Right lobe of liver (tissue), 6 donors: ENCODE data around the gene PARL. TPM values are rescaled to one million over a fixed set of nuclear protein-coding genes. Genes with fewer than 3 reads are reported as not detected.

ENCODE experiments used
- ATAC-seq, 4 donors: fragments of 200-7000 bp; cut with Tn5 transposase; one replicate each; pipeline ENCODE4 v1.9.1; 2020; ENCODE audit warnings: mild to moderate bottlenecking in 4 of 4, moderate library complexity in 4 of 4
- DNase-seq, 3 donors: peaks; one replicate each; pipeline ENCODE4 v3.0.0-alpha.2; 2020
- H3K27ac ChIP-seq, 3 donors: fragments of 200-600 bp; one replicate each; pipeline ENCODE4 v1.8.0; 2022
- H3K27me3 ChIP-seq, 2 donors: fragments of 200-600 bp; one replicate each; pipeline ENCODE4 v1.8.0; 2022
- H3K36me3 ChIP-seq, 4 donors: fragments of 200-600 bp; sonication (generic) in 1 of 4; one replicate each; pipeline versions ENCODE4 v1.5.1 to v1.8.0; 2017 to 2022; ENCODE audit warnings: control low read depth in 1 of 4
- H3K4me1 ChIP-seq, 4 donors: fragments of 200-600 bp; sonication (generic) in 1 of 4; one replicate each; pipeline versions ENCODE4 v1.5.1 to v1.8.0; 2017 to 2022; ENCODE audit warnings: control low read depth in 1 of 4
- H3K4me3 ChIP-seq, 3 donors: fragments of 200-600 bp; one replicate each; pipeline ENCODE4 v1.8.0; 2022
- H3K9me3 ChIP-seq, 4 donors: fragments of 200-600 bp; sonication (generic) in 1 of 4; one replicate each; pipeline versions ENCODE4 v1.5.1 to v1.8.0; 2017 to 2022; ENCODE audit warnings: control low read depth in 1 of 4
- POLR2A ChIP-seq: fragments of 450-650 bp; IDR thresholded peaks from one replicate; pipeline ENCODE4 v1.6.1; 2017; ENCODE audit warnings: antibody characterized with exemption, mild to moderate bottlenecking
- WGBS: methylation state at CpG from one replicate; pipeline ENCODE4 v1.1.6; 2018; ENCODE audit warnings: low coverage, low lambda C conversion rate; ENCODE audit not compliant: insufficient coverage; ENCODE audit errors: missing lambda C conversion rate; 5-methylcytosine and 5-hydroxymethylcytosine counted together
- intact Hi-C, 2 donors: fragments of 100-400 bp; cut with DNase I; formaldehyde crosslinking; loops; one replicate each; pipeline versions ENCODE4 v1.11.2 to v1.14.1; 2022
- total RNA-seq, 6 experiments: library from RNA; depleted of rRNA in 2 of 6; stranded (reverse); fragments of >200 nt in 2 of 6; fragmentation: NEBNext Ultra II Directional in 3 of 6; extraction: Animal tissue kit (Norgen Biotek cat#: 25700) in 3 of 6; gene quantifications; one replicate each; pipeline versions ENCODE4 v1.1.0 to v1.2.4, GENCODE V29; 2016 to 2023
- TF ChIP-seq, protein P1 (sequence below), 4 donors: fragments of 200-600 bp in 3 of 4; fragments of 450-650 bp in 1 of 4; IDR thresholded peaks; one replicate each; pipeline versions ENCODE4 v1.5.1 to v1.8.0; 2016 to 2022; ENCODE audit warnings: antibody characterized with exemption in 4 of 4, mild to moderate bottlenecking in 2 of 4
- donor health status: DM: no; HTN: yes; CAD: no.
- donor health status: DM: no; HTN: no; CAD: no.
- donor health status: DM: no; HTN: no; CAD: no.
- donor health status: DM: no; HTN: yes; CAD: no.
- donor health status: DM: no; HTN: yes; CAD: no.

PARL gene
- total RNA-seq, 6 experiments from 2014 or later: 23.7 to 29.0 (median 26.2) TPM

GRCh38 chr3:183824761-183825455 is 59.8 kb downstream of the PARL start:
- no CpG with 5 or more reads among the region's 88 CpGs for WGBS
- H3K27me3 ChIP-seq: no peaks in the 10 kb centered on the region
- TF ChIP-seq, protein P1, sequence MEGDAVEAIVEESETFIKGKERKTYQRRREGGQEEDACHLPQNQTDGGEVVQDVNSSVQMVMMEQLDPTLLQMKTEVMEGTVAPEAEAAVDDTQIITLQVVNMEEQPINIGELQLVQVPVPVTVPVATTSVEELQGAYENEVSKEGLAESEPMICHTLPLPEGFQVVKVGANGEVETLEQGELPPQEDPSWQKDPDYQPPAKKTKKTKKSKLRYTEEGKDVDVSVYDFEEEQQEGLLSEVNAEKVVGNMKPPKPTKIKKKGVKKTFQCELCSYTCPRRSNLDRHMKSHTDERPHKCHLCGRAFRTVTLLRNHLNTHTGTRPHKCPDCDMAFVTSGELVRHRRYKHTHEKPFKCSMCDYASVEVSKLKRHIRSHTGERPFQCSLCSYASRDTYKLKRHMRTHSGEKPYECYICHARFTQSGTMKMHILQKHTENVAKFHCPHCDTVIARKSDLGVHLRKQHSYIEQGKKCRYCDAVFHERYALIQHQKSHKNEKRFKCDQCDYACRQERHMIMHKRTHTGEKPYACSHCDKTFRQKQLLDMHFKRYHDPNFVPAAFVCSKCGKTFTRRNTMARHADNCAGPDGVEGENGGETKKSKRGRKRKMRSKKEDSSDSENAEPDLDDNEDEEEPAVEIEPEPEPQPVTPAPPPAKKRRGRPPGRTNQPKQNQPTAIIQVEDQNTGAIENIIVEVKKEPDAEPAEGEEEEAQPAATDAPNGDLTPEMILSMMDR (IDR thresholded peaks at IDR 0.05): no peak
- TF ChIP-seq POLR2A: no peak
- H3K36me3 ChIP-seq: peaks cover 0 to 3% (median 0%) of the 10 kb centered on the region in 4 donors
- H3K4me3 ChIP-seq: peak overlapping the region; percentile 35 to 56 (median 44)
- DNase-seq (no peak), ATAC-seq (peak; percentile 5 to 33 (median 19))
- H3K4me1 ChIP-seq: peaks cover 0 to 16% (median 0%) of the 10 kb centered on the region in 4 donors
- intact Hi-C loops: no loop called here
- no peaks in the 10 kb centered on the region for H3K9me3 ChIP-seq
- no peak overlapping the region for H3K27ac ChIP-seq

GRCh38 chr3:183823963-183824362 is 60.7 kb downstream of the PARL start:
- 77% methylated on average over 5 of the region's 5 CpGs for WGBS
- H3K4me3 ChIP-seq: no peak overlapping the region
- H3K9me3 ChIP-seq: no peaks in the 10 kb centered on the region
- DNase-seq (no peak), ATAC-seq (no peak)
- H3K4me1 ChIP-seq: peaks cover 0 to 16% (median 0%) of the 10 kb centered on the region in 4 donors
- TF ChIP-seq POLR2A: no peak
- TF ChIP-seq, protein P1 (IDR thresholded peaks at IDR 0.05): no peak
- H3K27ac ChIP-seq: no peak overlapping the region
- H3K27me3 ChIP-seq: no peaks in the 10 kb centered on the region
- intact Hi-C loops: no loop called here
- H3K36me3 ChIP-seq: no peaks in the 10 kb centered on the region

DNA sequence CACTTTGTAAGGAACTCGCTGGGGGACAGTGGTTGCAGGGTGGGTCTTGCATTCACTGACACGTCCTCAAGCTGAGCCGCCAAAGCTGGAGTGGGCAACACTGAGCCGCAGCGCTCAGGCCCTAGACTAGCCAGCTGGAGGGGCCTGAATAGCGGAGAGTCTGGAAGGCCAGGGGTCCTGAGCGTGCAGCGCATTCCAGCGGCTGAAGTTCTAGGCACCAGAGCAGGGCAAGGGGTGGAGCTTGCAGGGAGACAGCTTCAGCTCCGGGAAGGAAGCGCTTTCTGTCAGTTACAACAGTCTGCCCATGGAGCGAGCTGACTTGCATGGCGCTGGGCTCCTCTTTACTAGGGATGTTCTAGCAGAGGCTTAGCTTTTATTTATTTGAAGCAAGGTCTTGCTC is 62.0 kb downstream of the PARL start:
- Histone ChIP-seq H3K9me3 (no peaks in the 10 kb centered on the region), H3K27me3 (no peaks in the 10 kb centered on the region), H3K4me1 (peaks cover 0 to 16% (median 0%) of the 10 kb centered on the region in 4 donors), H3K36me3 (no peaks in the 10 kb centered on the region), H3K27ac (no peak overlapping the region), H3K4me3 (no peak overlapping the region)
- DNase-seq: no peak
- intact Hi-C loops: no loop called here
- WGBS: 88% methylated on average over 9 of the region's 13 CpGs
- TF ChIP-seq, protein P1 (IDR thresholded peaks at IDR 0.05): no peak
- TF ChIP-seq POLR2A: no peak
- no peak for ATAC-seq

DNA sequence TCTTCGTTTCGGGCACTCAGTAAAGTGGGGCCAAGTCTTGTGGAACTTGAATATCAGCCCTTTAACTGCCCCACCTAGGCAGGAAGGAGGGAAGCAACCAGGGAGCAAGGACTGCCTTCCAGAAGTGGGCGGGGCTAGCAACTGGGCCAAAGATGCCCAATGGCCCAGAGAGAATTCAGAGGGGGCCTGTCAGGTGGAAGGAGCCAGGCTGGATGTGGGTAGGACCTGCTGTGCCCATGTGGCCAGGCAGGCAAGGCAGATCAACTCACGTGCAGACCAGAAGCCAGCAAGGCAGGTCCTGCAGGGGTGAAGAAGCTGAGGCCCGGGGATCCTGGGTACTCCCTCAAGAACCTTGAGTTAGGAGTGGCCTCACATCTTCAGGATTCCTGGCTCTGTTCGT is 64.8 kb downstream of the PARL start:
- DNase-seq (no peak), ATAC-seq (no peak)
- no peak overlapping the region for H3K27ac ChIP-seq
- TF ChIP-seq, protein P1 (IDR thresholded peaks at IDR 0.05): no peak
- TF ChIP-seq POLR2A: no peak
- no peak overlapping the region for H3K4me3 ChIP-seq
- intact Hi-C loops: no loop called here
- peaks cover 0 to 7% (median 0%) of the 10 kb centered on the region in 4 donors for H3K4me1 ChIP-seq
- no peaks in the 10 kb centered on the region for H3K36me3 ChIP-seq
- WGBS: 71% methylated on average over 1 of the region's 6 CpGs
- H3K9me3 ChIP-seq: no peaks in the 10 kb centered on the region
- no peaks in the 10 kb centered on the region for H3K27me3 ChIP-seq
